Measurements from ENCODE around the gene NUDT7. TPM values are rescaled to one million over a fixed set of nuclear protein-coding genes. Genes with fewer than 3 reads are reported as not detected.

The NUDT7 gene
- total and polyA plus RNA-seq, 2 donors from 2014 or later: 7.6 to 43.8 TPM

DNA sequence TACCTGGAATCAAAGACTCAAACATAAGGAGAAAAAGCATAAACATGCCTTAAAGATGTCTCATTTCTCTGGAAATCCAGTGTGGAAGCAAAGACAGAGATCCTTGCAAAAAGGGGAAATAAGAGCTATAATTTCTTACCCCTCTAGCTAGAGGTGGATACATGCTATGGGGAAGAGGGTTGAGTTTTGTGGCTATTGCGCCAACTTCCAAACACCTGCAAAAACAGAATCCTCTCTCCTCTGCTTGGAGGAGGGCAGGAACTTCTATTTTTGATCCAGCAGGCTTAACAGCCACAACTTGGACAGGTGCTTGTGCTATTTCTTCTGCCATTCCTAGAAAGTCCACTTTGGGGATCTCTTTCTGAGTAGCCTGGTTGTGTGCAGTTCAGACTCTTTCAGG is 21.5 kb upstream of the NUDT7 start:
- Histone ChIP-seq H3K9me3 (ENCODE audit: control insufficient read depth in 2 of 3, insufficient read depth in 1 of 3, low read length in 3 of 3) (peaks cover 0 to 10% (median 0%) of the 10 kb centered on the region in 3 donors), H3K9ac (ENCODE audit: low read length in 3 of 3) (no peak overlapping the region), H3K4me3 (ENCODE audit: low read length in 3 of 3) (no peak overlapping the region), H3K4me1 (ENCODE audit: control insufficient read depth in 2 of 3, insufficient read depth in 2 of 3, low read depth in 1 of 3, low read length in 3 of 3) (no peaks in the 10 kb centered on the region), H3K36me3 (ENCODE audit: control insufficient read depth in 2 of 3, insufficient read depth in 3 of 3, low read length in 3 of 3) (no peaks in the 10 kb centered on the region), H3K27me3 (ENCODE audit: control insufficient read depth, insufficient read depth, low read length) (no peaks in the 10 kb centered on the region), H3K27ac (ENCODE audit: low read depth in 2 of 2, low read length in 2 of 2) (no peak overlapping the region)
- TF ChIP-seq, protein P1, sequence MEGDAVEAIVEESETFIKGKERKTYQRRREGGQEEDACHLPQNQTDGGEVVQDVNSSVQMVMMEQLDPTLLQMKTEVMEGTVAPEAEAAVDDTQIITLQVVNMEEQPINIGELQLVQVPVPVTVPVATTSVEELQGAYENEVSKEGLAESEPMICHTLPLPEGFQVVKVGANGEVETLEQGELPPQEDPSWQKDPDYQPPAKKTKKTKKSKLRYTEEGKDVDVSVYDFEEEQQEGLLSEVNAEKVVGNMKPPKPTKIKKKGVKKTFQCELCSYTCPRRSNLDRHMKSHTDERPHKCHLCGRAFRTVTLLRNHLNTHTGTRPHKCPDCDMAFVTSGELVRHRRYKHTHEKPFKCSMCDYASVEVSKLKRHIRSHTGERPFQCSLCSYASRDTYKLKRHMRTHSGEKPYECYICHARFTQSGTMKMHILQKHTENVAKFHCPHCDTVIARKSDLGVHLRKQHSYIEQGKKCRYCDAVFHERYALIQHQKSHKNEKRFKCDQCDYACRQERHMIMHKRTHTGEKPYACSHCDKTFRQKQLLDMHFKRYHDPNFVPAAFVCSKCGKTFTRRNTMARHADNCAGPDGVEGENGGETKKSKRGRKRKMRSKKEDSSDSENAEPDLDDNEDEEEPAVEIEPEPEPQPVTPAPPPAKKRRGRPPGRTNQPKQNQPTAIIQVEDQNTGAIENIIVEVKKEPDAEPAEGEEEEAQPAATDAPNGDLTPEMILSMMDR (IDR thresholded peaks at IDR 0.05; ENCODE audit: borderline replicate concordance, extremely low read depth, insufficient read depth): no peak
- intact Hi-C loops (cut with DNase I): no loop called here
- FAIRE-seq (no peak), DNase-seq (no peak)

DNA sequence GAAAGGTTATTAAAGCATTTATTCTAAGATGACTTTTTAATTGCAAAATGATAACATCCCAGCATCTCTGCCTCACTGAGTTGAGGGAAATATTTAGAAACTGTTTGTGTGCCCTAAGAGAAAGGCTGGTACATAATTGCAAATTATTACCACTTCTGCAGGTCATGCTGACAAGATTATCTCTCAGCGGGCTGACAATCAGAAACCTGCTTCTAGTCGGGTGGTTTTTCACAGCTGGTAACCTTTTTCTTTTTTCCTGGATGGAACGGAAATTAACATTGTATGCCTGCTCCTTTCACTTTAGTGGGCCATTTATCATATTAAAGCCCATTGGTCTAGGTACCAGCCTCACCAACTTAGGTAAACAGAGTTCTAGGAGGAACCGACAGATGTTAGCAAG is 17.0 kb upstream of the NUDT7 start:
- Histone ChIP-seq H3K9ac (ENCODE audit: low read length in 3 of 3) (no peak overlapping the region), H3K4me3 (ENCODE audit: low read length in 3 of 3) (no peak overlapping the region), H3K27ac (ENCODE audit: low read depth in 2 of 2, low read length in 2 of 2) (no peak overlapping the region), H3K27me3 (ENCODE audit: control insufficient read depth, insufficient read depth, low read length) (no peaks in the 10 kb centered on the region), H3K9me3 (ENCODE audit: control insufficient read depth in 2 of 3, insufficient read depth in 1 of 3, low read length in 3 of 3) (peaks cover 0 to 10% (median 0%) of the 10 kb centered on the region in 3 donors), H3K4me1 (ENCODE audit: control insufficient read depth in 2 of 3, insufficient read depth in 2 of 3, low read depth in 1 of 3, low read length in 3 of 3) (no peaks in the 10 kb centered on the region), H3K36me3 (ENCODE audit: control insufficient read depth in 2 of 3, insufficient read depth in 3 of 3, low read length in 3 of 3) (no peaks in the 10 kb centered on the region)
- TF ChIP-seq, protein P1 (IDR thresholded peaks at IDR 0.05; ENCODE audit: borderline replicate concordance, extremely low read depth, insufficient read depth): no peak
- intact Hi-C loops (cut with DNase I): no loop called here
- no peak for FAIRE-seq
- no peak for DNase-seq

DNA sequence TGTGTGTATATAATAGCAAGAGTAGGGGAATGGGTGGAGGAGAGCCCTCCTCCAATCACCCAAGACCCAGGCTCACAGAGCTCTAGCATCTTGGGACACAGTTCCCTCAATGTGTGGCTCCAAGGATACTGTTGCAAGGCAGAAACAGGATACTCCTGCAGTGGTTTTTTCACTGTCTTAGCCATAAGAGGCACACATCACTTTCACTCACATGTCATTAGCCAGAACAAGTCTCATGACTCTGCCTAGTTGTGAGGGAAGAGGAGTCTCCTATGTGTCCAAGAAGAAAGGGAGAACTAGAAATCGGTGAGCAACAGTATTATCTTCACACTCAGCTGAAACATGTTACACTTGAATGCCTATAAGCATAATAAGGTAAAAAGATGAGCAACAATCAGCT is 11.1 kb upstream of the NUDT7 start:
- Histone ChIP-seq H3K9ac (ENCODE audit: low read length in 3 of 3) (no peak overlapping the region), H3K27me3 (ENCODE audit: control insufficient read depth, insufficient read depth, low read length) (no peaks in the 10 kb centered on the region), H3K4me3 (ENCODE audit: low read length in 3 of 3) (no peak overlapping the region), H3K36me3 (ENCODE audit: control insufficient read depth in 2 of 3, insufficient read depth in 3 of 3, low read length in 3 of 3) (no peaks in the 10 kb centered on the region), H3K27ac (ENCODE audit: low read depth in 2 of 2, low read length in 2 of 2) (no peak overlapping the region), H3K4me1 (ENCODE audit: control insufficient read depth in 2 of 3, insufficient read depth in 2 of 3, low read depth in 1 of 3, low read length in 3 of 3) (no peaks in the 10 kb centered on the region), H3K9me3 (ENCODE audit: control insufficient read depth in 2 of 3, insufficient read depth in 1 of 3, low read length in 3 of 3) (no peaks in the 10 kb centered on the region)
- DNase-seq (peak in 2 of 5 donors; percentile 10 to 12), FAIRE-seq (no peak)
- TF ChIP-seq, protein P1 (IDR thresholded peaks at IDR 0.05; ENCODE audit: borderline replicate concordance, extremely low read depth, insufficient read depth): no peak
- intact Hi-C loops (cut with DNase I): no loop called here

DNA sequence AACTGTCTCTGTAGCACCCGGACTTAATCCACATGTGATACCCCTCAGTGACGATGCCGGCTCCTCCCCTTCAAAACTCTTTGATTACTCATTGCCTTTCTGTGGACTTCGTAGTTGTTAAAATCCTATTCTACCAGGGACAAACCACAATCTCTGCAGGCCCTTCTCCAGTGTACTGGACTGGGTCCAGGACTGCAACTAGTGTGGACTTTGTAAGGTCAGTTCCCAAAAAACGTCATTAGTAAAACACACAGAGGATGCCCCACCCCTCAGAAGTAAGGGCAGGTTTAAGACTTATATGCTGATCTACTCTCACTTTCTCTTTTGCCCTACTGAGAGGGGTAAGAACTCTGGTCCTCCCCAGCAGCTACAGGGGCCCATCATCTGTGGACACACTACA is 10.5 kb upstream of the NUDT7 start:
- intact Hi-C loops (cut with DNase I): no loop called here
- Histone ChIP-seq H3K4me1 (ENCODE audit: control insufficient read depth in 2 of 3, insufficient read depth in 2 of 3, low read depth in 1 of 3, low read length in 3 of 3) (no peaks in the 10 kb centered on the region), H3K36me3 (ENCODE audit: control insufficient read depth in 2 of 3, insufficient read depth in 3 of 3, low read length in 3 of 3) (no peaks in the 10 kb centered on the region), H3K27me3 (ENCODE audit: control insufficient read depth, insufficient read depth, low read length) (no peaks in the 10 kb centered on the region), H3K4me3 (ENCODE audit: low read length in 3 of 3) (no peak overlapping the region), H3K27ac (ENCODE audit: low read depth in 2 of 2, low read length in 2 of 2) (no peak overlapping the region), H3K9ac (ENCODE audit: low read length in 3 of 3) (no peak overlapping the region), H3K9me3 (ENCODE audit: control insufficient read depth in 2 of 3, insufficient read depth in 1 of 3, low read length in 3 of 3) (no peaks in the 10 kb centered on the region)
- TF ChIP-seq, protein P1 (IDR thresholded peaks at IDR 0.05; ENCODE audit: borderline replicate concordance, extremely low read depth, insufficient read depth): no peak
- FAIRE-seq: no peak
- no peak for DNase-seq
